HG02571 (cell line): Measurements from ENCODE around the gene GALNS.
"Not testable (repeated sequence)": the region's sequence is repeated elsewhere in the genome, so short reads cannot be mapped to it uniquely, and the experiment has no call there.

Source experiments
- ATAC-seq: cut with Tn5 transposase; IDR thresholded peaks from one replicate; pipeline ENCODE4 v1.9.1; 2021; ENCODE audit warnings: mild to moderate bottlenecking, moderate library complexity; ENCODE audit not compliant: unreplicated experiment

GALNS gene

GRCh38 chr16:88856828-88857727, at the start of gene GALNS, which contains the start of gene TRAPPC2L:
Gene GALNS (minus strand): TSS chr16:88856947. CDS start chr16:88856877, 70 bp downstream.
Gene TRAPPC2L (plus strand): TSS chr16:88857127. CDS start chr16:88857151, 24 bp downstream.
- peak; percentile 77 for ATAC-seq

- no peak for ATAC-seq
These were observed 49.3 kb upstream of the GALNS start for GRCh38 chr16:88906020-88906419.

GRCh38 chr16:88905563-88905962, 48.8 kb upstream of the GALNS start:
- no peak for ATAC-seq

- no peak for ATAC-seq
These were observed 48.1 kb upstream of the GALNS start for GRCh38 chr16:88904676-88905365.

GRCh38 chr16:88903267-88903666, 46.5 kb upstream of the GALNS start:
- no peak for ATAC-seq

- ATAC-seq, result no peak
These were observed 46.0 kb upstream of the GALNS start for GRCh38 chr16:88902744-88903143.

GRCh38 chr16:88901718-88902337, 45.1 kb upstream of the GALNS start:
- ATAC-seq, result no peak

- ATAC-seq, result no peak
These were observed 43.9 kb upstream of the GALNS start for GRCh38 chr16:88900662-88901052.

- ATAC-seq, result no peak
These were observed 43.3 kb upstream of the GALNS start for GRCh38 chr16:88899901-88900661.

GRCh38 chr16:88897696-88898425, 41.1 kb upstream of the GALNS start:
- ATAC-seq, result no peak

GRCh38 chr16:88896238-88897070, 39.7 kb upstream of the GALNS start:
- ATAC-seq, result no peak

- no peak for ATAC-seq
These were observed 38.6 kb upstream of the GALNS start for GRCh38 chr16:88895335-88895734.

GRCh38 chr16:88894681-88895300, 38.0 kb upstream of the GALNS start:
- ATAC-seq, result no peak

- not testable (repeated sequence) for ATAC-seq
These were observed 37.5 kb upstream of the GALNS start for GRCh38 chr16:88894266-88894665.

- no peak for ATAC-seq
These were observed 36.6 kb upstream of the GALNS start for GRCh38 chr16:88893127-88893968.

- no peak for ATAC-seq
These were observed 35.3 kb upstream of the GALNS start for GRCh38 chr16:88892065-88892464.

- no peak for ATAC-seq
These were observed 34.3 kb upstream of the GALNS start for GRCh38 chr16:88891083-88891482.
